SHP77 treated with DMSO at 0.1 percent for 48 hours (cell line): Measurements from ENCODE around the gene KMT2E.
A peak's percentile ranks its signal among the peaks of the same experiment; 100 is the strongest.

ENCODE experiments used
- DNase-seq: peaks from one replicate; lab custom pipeline; 2025; lab: John Stamatoyannopoulos, UW

KMT2E gene

GRCh38 chr7:105009667-105010503, 4.1 kb upstream of the KMT2E start:
- no peak for DNase-seq

GRCh38 chr7:105010504-105011130, 3.4 kb upstream of the KMT2E start:
- DNase-seq: no peak

- DNase-seq: no peak
Observed at GRCh38 chr7:105011141-105011830, 2.7 kb upstream of the KMT2E start.

- DNase-seq: no peak
Observed at GRCh38 chr7:105011831-105012502, 2.0 kb upstream of the KMT2E start.

- peak; percentile 90 for DNase-seq
Observed at GRCh38 chr7:105012503-105013220, 1.3 kb upstream of the KMT2E start.

GRCh38 chr7:105013221-105013815, 687 bp upstream of the KMT2E start:
- DNase-seq: peak; percentile 17

GRCh38 chr7:105014693-105015389, 836 bp downstream of the KMT2E start:
- DNase-seq: no peak

GRCh38 chr7:105015390-105015965, 1.5 kb downstream of the KMT2E start:
- no peak for DNase-seq

- DNase-seq: no peak
Observed at GRCh38 chr7:105016068-105016708, 2.2 kb downstream of the KMT2E start.

- DNase-seq: no peak
Observed at GRCh38 chr7:105016709-105017656, 3.0 kb downstream of the KMT2E start.

- no peak for DNase-seq
Observed at GRCh38 chr7:105017657-105018365, 3.8 kb downstream of the KMT2E start.

- no peak for DNase-seq
Observed at GRCh38 chr7:105019269-105019668, 5.3 kb downstream of the KMT2E start.

GRCh38 chr7:105020926-105021325, 6.9 kb downstream of the KMT2E start:
- DNase-seq: no peak

GRCh38 chr7:105021352-105021751, 7.3 kb downstream of the KMT2E start:
- DNase-seq: no peak

GRCh38 chr7:105021967-105022366, 8.0 kb downstream of the KMT2E start:
- no peak for DNase-seq

- no peak for DNase-seq
Observed at GRCh38 chr7:105022458-105022857, 8.5 kb downstream of the KMT2E start.

GRCh38 chr7:105024734-105025133, 10.7 kb downstream of the KMT2E start:
- no peak for DNase-seq

- no peak for DNase-seq
Observed at GRCh38 chr7:105026750-105027149, 12.7 kb downstream of the KMT2E start.
